ENCODE measurements around the gene ZNF621. TPM values are rescaled to one million over a fixed set of nuclear protein-coding genes. Genes with fewer than 3 reads are reported as not detected.

Gene ZNF621
- total RNA-seq, 1 donor from 2014 or later = 9.4 TPM

Small RNAs within 50 kb of the gene (small RNA-seq; reads per million reads assigned to genes)
- 3.5 reads per million, percentile 89 among the genes with 10 or more reads in this experiment for gene RNU5B-2P

Other genes with a start within 250 kb of the ZNF621 start
- gene EIF1B, start 215.3 kb upstream of the ZNF621 start, total RNA-seq = 55.0 TPM
- 3.3 TPM for gene ENTPD3, start 137.8 kb upstream of the ZNF621 start, total RNA-seq
- gene RPL14, start 67.6 kb upstream of the ZNF621 start, total RNA-seq = 163 TPM
- 4.5 TPM for gene ZNF619, start 47.8 kb upstream of the ZNF621 start, total RNA-seq
- 13.9 TPM for gene ZNF620, start 18.9 kb upstream of the ZNF621 start, total RNA-seq